GM12891 (cell line): ENCODE data around the gene TMCC1.

Experiments used
- PAX5 ChIP-seq: IDR thresholded peaks from 2 replicates; pipeline ENCODE4 v1.6.1; 2011; ENCODE audit warnings: low read length, moderate library complexity, mild to moderate bottlenecking; ENCODE audit not compliant: insufficient read depth, severe bottlenecking
- POLR2A ChIP-seq: IDR thresholded peaks from 2 replicates; pipeline ENCODE4 v1.6.1; 2011; ENCODE audit warnings: low read depth, low read length, control low read depth
- TAF1 ChIP-seq: IDR thresholded peaks from 2 replicates; pipeline ENCODE4 v1.6.1; 2011; ENCODE audit warnings: low read depth, low read length, control low read depth

DNA sequence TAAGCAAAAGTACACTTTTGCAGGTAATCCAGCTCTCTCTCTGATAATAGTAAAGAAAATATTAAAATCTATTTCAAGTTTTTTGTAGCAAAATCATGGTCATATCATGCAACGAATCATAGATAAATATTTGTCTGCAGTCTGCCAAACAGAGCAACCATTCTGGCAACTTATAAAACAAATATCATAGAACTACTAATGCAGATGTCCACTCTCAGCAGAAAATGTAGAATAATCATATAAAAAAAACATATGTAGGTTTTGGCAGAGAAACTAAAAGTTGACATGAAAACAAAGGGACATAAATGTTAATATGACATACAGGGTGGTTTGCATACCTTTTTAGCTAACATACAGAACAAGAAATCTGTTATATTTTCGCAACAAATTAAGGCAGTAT, 12.2 kb downstream of the TMCC1 start:
- TF ChIP-seq TAF1 (no peak), PAX5 (no peak), POLR2A (no peak)
